Anterior cingulate cortex (tissue), 58 donors: ENCODE data around the gene CDH23.
"Not testable (repeated sequence)": the region's sequence is repeated elsewhere in the genome, so short reads cannot be mapped to it uniquely, and the experiment has no call there.

ENCODE experiments used
- DNase-seq, 58 donors: peaks; one replicate each; lab custom pipeline; 2025; lab: John Stamatoyannopoulos, UW

CDH23 gene

DNA sequence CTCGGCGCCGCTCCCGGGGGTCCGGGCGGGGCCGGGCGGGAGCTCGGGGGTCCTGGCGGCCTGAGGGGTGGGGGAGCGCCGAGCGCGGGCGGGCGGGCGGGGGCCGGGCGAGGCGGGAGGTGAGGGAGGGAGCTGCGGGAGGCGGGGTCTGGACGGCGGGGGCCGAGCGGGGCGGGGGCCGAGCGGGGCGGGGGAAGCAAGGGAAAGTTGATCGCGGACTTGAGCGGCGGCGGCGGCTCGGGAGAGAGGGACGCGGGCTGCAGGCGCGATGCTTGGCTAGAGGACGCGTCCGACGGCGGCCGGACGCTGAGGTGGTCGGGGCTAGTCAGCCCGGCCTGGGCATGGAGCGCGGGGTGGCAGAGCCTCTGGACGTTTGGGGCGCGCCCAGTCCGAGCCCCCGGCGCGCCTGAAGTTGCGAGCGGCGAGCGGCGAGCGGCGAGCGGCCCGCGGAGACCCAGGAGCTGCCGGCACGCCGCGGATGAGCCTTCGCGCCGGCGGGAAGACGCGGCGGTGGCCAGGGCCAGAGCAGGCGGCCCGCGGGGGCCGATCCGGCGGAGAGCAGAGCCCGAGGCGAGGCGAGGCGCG lies at the start of gene CDH23:
Gene CDH23, plus strand, starts transcription at position 210 of the 585 bp plus-strand sequence. CDS start 42,912 bp downstream, outside the sequence.
- DNase-seq = peak in 9 of 58 donors; percentile 21 to 62 (median 33)

DNA sequence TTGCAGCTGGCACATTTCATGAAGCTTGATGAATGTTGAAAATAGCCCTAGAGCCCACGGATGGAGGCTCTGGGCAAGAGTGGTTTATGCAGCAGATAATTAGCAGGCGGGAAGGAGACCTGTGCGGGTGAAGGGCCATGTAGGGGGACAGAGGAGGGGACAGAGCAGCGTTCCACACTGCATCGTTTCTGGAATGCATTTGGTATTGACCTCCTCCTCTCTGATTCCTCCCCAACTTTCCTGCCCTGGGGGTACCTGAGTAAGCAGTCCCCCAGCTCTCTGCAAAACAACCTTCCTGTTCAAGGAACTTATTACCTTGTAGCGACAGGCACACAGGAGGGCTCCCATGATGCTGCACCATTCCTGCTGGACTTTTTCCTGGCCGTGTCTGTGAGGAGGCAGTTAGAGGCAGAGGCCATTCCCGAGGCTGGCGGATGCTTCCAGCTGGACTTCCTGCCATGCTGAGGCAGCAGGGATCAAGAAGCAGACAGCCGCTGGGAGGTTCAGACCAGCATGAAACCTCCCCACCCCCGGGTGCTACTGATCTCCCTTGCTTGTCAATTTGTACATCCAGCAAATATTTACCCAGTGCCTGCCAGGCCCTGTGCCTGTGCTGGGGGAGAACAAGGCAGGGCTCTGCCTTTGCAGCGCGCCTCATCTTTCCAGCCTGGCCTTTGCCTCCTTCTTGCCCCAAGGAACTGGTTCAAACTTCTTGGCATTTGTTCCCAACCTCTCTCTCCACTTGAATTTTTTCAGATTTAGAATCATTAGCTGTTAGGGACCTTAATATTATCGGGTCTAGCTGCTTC lies 48.9 kb upstream of the CDH23 start:
- DNase-seq = no peak

DNA sequence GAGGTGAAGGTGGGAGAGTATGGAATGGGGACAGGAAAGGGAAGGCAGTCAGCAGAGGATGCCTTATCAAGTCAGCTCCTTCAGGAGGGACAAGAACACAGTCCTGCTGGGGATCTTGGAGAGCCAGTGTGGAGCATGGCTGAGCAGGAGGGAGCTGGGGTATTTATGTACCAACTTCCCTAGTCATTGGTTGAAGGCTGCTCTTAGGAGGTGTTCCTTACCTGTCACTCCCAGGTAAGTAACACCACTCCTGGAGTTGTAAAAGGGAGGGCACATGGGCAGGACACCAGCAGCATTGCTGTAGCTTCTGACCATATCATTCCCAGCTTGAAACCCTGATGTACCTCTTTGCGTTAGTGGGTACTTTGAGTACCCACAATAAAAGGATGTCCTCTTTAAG lies 47.9 kb upstream of the CDH23 start:
- no peak for DNase-seq

DNA sequence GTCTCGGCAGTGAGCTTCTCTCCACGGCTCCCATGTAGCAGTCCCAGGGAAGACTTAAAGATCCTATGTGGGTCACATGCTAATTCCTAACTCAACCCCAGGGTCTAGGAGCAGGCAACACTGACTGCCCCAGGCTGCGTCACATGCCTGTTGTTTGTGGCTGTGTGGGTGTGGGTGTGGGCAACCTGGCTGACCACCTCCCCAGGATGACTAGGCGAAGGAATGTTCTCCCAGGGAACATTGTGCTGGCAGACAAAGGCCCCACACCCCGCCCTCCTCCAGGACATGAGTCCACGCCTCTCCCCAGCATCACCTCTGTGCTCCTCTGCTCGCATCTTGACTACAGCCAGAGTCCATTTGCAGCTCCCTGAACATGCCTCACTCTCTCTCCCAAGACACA lies 47.3 kb upstream of the CDH23 start:
- DNase-seq = no peak

DNA sequence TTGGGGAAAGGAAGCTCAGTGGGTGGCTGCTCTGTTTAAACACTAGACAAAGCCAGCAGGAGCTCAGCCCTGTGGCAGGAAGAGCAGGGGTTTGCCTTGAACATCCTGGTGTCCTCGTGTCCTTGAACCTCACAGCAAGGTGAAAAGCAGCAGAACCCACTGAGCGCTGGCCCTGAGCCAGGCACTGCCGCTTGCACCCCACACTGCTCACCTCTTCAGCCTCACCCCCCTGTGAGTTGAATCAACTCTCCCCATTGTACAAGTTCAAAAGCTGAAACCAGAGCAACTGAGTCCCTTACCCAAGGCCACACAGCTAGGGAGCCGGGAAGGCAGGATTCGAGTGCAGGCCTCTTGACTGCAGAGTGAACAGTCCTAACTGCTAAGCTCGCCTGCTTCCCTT lies 45.6 kb upstream of the CDH23 start:
- DNase-seq = no peak

DNA sequence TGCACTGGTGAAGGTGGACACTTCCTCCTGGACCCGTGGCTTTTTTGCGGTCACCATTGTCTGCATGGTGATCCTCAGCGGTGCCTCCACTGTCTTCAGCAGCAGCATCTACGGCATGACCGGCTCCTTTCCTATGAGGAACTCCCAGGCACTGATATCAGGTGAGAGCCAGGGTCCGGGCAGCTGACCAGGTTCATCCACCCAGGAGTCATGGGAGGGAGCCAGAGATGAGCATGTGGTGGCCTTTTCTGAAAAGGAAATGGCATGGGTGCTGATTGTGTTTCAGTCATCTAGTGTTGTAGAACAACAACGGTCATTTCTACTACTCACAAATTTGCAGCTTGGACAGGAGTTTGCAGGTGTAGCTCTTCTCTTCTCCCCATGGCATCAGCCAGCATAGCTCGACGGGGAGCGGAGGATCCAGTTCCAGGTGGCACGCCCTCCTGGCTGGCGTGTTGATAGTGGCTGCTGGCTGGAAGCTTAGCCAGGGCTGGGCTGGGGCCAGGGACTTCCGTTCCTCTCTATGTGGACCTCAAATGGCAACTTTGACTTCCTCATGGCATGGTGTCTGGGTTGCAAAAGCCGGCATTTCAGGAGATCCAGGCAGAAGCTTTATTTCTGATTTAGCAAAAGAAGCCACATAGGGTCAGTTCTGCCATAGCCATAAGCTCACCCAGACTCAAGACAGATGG lies 44.9 kb upstream of the CDH23 start:
- DNase-seq = peak in 5 of 58 donors; percentile 6 to 20 (median 19)

DNA sequence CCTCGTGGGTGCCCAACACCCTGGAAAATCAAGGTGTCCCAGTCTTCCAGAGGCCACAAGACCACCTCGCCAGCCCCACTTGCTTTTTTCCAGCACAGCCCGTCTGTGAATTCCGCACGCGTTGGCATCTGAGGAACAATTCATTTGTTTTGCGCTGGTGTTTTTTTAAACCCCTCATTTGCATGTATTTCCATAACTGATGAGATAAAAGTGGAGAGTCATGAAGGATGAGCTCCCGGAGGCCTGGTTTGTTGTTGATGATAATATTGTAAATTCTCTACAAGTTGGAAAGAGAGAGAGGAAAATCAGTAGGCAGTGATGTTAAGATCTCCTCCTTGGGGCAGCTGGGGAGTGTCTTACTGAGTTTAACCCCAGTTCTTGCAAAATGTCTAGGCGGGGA lies 43.1 kb upstream of the CDH23 start:
- DNase-seq = no peak

DNA sequence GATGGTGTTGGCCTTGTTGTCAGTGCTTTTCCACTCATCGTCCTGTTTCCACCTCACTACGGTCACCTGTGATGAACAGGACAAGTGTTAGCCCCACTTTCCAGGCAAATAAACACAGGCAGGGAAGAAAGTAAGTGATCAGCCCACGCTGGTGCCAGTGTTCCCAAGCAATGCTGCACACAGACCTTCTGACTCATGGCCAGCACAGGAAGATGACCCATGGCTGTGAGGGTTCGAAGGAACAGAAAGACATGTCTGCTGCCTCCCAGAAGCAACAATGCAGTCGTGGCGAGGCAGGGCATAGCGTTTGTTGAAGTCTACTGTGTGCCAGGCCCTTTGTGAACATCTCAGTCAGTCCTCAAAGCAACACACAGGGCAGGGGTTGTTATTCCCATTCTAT lies 41.9 kb upstream of the CDH23 start:
- DNase-seq = no peak

DNA sequence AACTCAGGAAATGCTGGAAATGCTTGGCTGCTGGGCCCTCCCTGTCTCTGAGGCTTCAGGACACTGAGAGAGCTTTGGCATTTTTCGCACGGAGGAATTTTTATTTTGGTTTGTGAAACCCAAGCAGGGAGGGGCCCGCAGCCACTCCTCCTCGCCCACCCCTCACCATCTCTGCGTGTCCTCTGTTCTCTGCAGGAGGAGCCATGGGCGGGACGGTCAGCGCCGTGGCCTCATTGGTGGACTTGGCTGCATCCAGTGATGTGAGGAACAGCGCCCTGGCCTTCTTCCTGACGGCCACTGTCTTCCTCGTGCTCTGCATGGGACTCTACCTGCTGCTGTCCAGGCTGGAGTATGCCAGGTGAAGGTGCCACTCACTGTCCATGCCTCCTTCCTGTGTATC lies 40.8 kb upstream of the CDH23 start:
- DNase-seq = no peak

DNA sequence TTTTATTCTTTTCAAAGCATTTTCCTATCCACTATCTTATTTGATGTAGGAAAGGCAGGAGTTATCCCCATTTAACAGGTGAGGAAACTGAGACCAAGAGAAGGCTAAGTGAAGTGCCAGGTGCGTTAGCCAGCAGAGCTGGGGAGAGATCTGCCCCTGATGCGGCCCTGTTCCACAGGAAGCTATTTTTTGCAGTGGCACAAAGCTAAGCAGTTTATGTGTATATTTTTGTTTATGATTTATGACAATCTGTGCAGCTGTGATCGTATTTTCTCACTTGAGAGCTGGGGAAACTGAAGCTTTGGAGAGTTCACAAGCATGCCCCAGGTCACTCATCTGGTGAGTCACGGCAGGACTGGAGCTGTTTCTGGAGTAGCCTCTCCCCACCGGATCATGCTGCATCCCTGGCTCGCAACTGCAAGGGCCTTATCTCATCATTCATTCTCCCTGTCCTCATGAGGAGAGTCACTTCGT lies 38.9 kb upstream of the CDH23 start:
- no peak for DNase-seq

DNA sequence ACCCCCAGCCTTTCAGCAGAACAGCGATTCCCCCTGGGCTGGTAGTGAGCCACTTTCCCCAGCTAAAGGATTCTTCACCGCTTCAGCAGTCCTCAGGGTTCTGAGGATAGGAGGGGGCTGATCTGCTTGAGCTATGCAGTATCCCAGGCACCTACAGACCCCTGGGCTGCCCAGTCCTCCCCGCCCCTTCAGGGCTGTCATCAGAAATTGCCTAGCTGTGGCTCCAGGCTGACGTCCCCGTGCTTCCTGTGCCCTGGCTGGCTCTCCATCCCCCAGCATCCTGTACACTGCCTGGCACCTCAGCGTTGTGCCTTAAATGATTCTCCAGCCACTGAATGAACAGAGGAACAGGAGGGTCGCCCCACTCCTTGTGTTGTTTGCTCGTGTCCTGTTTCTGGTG lies 38.4 kb upstream of the CDH23 start:
- no peak for DNase-seq

DNA sequence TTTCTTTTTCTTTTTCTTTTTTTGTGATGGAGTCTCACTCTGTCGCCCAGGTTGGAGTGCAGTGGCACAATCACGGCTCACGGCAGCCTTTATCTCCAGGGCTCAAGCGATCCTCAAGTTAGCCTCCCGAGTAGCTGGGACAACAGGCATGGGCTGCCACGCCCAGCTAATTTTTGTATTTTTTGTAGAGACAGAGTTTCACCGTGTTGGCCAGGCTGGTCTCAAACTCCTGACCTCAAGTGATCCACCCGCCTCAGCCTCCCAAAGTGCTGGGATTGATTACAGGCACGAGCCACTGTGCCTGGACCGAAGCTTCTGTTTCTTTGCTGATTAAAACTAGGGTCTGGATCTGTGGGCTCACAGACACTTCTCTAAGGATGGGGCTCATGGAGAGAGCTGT lies 37.8 kb upstream of the CDH23 start:
- DNase-seq = not testable (repeated sequence)

DNA sequence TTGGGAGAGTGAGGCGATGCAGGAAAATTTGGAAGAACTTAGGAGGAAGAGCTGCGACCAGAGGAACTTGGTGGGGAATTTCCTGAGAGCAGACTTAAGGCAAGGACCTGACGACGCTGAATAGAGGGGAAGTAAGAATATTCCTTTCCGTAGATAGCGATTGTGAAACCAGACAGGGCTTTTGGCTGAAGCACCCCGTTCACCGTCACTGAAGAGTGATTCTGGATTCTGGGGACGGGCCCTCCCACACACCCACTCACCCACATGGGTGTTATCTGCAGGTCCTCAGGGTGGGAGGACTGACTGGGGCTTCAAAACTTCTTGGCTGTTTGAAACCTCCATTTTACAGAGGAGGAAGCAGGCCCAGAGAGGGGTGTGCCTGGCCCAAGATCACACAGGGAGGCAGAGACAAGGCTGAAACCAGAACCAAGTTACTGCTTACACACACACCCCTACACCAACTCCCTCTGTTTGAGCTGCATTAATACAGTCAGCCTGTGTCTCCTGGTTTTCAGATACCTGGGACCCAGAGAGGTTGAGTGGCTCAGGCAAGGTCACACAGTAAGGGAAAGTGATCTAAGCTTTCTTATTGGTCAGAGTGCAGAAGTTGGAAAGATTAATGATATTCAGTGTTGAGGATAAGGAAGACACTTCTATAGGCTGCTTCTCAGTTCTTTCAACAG lies 37.2 kb upstream of the CDH23 start:
- DNase-seq = peak in 3 of 58 donors; percentile 9 to 40 (median 26)

DNA sequence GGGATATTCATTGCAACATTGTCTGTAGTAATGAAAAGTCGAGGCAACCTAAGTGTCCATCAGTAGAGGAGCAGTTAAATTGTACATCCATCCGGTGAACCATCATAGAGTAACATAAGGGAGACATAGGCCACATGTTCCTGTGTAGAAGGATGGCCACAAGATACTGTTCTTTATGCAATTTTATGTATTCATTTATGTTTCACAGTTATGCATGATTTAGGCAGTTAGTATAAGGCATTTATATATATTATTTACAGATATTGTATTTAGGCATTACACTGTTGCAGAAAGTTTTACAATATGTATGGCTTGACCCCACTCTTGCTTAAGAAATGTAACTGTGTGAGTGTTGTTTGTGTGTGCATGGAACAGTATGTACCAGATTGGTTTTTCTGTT lies 36.0 kb upstream of the CDH23 start:
- no peak for DNase-seq

DNA sequence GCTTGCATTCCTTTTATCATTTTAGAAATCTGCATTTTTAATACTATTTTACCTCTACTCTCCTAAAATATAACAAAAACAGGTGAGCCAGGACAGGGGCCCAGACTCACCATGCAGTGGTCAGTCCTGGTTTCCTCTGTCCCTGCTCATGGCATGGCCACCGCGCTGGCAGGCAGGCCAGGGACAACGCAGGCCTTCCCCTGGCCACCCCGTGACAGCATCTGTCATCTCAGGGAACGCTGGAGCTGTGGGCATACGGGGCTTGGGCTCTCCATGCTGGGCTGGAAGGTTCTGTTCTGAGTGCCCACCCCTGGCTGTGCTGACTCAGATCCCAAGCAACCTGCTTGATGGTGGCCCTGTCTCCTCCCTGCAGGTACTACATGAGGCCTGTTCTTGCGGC lies 35.1 kb upstream of the CDH23 start:
- no peak for DNase-seq

DNA sequence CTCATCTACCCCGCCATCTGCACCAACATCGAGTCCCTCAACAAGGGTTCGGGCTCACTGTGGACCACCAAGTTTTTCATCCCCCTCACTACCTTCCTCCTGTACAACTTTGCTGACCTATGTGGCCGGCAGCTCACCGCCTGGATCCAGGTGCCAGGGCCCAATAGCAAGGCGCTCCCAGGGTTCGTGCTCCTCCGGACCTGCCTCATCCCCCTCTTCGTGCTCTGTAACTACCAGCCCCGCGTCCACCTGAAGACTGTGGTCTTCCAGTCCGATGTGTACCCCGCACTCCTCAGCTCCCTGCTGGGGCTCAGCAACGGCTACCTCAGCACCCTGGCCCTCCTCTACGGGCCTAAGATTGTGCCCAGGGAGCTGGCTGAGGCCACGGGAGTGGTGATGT lies 34.6 kb upstream of the CDH23 start:
- DNase-seq = no peak

DNA sequence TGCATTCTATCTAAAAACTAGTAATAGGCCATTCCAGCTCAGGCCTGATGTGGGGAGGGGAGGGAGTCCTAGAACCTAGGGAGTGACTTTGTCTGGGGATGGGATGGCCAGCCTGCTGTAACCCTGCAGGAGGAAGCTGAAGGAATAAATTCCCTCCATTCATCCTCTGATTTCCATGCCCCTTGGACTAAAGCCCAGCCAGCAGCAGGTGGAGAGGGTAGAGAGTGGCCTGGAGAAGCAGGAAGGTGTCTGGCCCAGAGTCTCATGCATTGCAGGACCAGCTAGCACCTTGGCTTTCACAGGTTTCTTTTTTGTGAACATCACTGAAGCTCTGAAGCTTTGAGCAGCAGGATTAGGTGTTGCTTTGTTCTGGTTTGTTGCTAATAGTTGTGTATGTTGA lies 32.8 kb upstream of the CDH23 start:
- DNase-seq = no peak

DNA sequence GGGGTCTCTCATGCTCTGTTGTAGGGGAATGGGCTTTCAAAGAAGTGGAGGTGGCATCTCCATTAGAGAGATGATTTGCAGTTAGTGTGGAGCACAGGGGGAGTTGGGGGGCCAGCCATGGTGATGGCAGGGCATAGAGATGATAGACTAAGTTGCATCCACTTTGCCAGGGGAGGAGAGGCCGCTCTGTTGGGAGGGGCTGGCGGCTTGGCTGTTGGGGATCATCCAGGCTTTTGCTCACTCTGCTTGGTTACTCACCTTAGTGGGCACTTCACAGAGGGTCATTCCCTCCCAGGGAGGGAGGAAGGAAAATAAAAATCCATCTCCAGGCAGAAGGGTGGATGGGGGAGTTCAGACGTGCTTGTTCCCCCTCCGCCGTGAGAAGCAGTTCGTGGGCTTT lies 31.4 kb upstream of the CDH23 start:
- no peak for DNase-seq

DNA sequence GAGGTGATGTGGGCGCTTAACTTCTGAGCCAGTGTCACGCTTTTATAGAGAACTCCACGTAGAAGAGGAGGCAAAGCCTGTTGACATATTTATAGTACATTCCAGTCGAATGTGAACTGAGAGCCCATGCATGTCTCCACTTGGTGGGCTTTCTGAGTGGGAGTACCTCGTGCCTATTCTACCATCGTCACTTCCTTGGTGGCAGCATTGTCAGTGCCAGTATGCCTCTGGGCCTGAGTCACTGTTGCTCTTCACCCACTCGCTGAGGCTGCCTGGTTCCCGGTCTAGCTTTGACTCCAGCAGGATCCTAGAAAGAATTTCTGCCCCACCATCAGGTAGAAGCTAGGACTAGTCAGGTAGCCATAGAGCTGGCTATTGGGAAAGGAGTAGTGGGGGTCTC lies 30.0 kb upstream of the CDH23 start:
- DNase-seq = no peak

DNA sequence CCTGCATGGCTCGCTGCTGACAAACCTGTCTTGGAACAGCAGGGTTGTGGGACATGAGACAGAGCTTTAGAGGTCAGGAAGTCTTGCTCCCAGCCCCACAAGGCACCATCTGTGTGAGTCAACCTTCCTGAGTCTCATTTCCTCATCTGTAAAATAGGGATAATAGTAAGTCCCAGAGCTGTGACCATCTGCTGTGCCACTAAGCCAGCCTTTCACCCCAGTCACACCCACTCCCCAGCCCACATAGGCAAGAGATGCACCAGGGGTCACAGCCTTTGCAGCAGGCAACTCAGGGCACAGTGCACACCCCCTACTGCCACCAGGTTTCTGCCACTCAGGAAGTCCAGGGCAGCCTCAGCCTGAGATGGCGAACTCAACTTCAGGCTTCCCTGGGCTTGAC lies 29.4 kb upstream of the CDH23 start:
- peak in 1 of 58 donors; percentile 19 for DNase-seq

DNA sequence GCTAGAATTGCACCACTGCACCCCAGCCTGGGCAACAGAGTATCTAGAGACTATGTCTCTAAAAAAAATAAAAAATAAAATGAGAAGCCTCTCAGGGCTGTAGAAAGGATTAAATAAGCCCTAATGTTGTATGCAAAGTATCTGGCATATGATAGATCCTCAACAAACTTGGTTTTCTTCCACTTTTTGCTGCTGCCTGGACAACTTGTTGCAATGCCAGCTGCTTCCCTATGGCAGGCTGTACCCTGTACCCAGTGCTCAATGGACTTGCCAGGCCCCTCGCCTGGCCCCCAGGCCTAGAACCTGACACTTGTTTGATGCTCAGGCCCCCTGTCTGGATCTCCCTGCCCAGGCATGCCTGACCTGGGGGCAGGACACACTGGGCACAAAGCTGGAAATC lies 28.5 kb upstream of the CDH23 start:
- DNase-seq = no peak
